GM21619 (cell line): ENCODE data around the gene PPFIA4.
A peak's percentile ranks its signal among the peaks of the same experiment; 100 is the strongest.
"Not testable (repeated sequence)": the region's sequence is repeated elsewhere in the genome, so short reads cannot be mapped to it uniquely, and the experiment has no call there.

Source experiments
- ATAC-seq: cut with Tn5 transposase; IDR thresholded peaks from one replicate; pipeline ENCODE4 v1.9.1; 2021; ENCODE audit not compliant: unreplicated experiment

The PPFIA4 gene

GRCh38 chr1:203026031-203026665, at the start of gene PPFIA4:
Gene PPFIA4 (plus strand): TSS chr1:203026491. CDS start chr1:203039009, 12,518 bp downstream.
- ATAC-seq, result peak; percentile 72

- no peak for ATAC-seq
These were observed 49.7 kb upstream of the PPFIA4 start for GRCh38 chr1:202976633-202977032.

GRCh38 chr1:202979459-202979858, 46.8 kb upstream of the PPFIA4 start:
- ATAC-seq, result no peak

- ATAC-seq, result no peak
These were observed 44.4 kb upstream of the PPFIA4 start for GRCh38 chr1:202981939-202982338.

GRCh38 chr1:202982715-202983430, 43.4 kb upstream of the PPFIA4 start:
- ATAC-seq, result no peak

- ATAC-seq, result not testable (repeated sequence)
These were observed 40.2 kb upstream of the PPFIA4 start for GRCh38 chr1:202986120-202986519.

GRCh38 chr1:202987255-202987654, 39.0 kb upstream of the PPFIA4 start:
- ATAC-seq, result no peak

- ATAC-seq, result no peak
These were observed 38.2 kb upstream of the PPFIA4 start for GRCh38 chr1:202987922-202988583.

- ATAC-seq, result no peak
These were observed 36.4 kb upstream of the PPFIA4 start for GRCh38 chr1:202989879-202990278.

- ATAC-seq, result no peak
These were observed 35.2 kb upstream of the PPFIA4 start for GRCh38 chr1:202991112-202991511.

GRCh38 chr1:202994756-202995155, 31.5 kb upstream of the PPFIA4 start:
- no peak for ATAC-seq

- no peak for ATAC-seq
These were observed 27.2 kb upstream of the PPFIA4 start for GRCh38 chr1:202998836-202999750.

- ATAC-seq, result no peak
These were observed 25.9 kb upstream of the PPFIA4 start for GRCh38 chr1:203000217-203000944.

- no peak for ATAC-seq
These were observed 24.3 kb upstream of the PPFIA4 start for GRCh38 chr1:203001986-203002385.

- ATAC-seq, result no peak
These were observed 23.3 kb upstream of the PPFIA4 start for GRCh38 chr1:203002951-203003350.

- ATAC-seq, result not testable (repeated sequence)
These were observed 20.7 kb upstream of the PPFIA4 start for GRCh38 chr1:203005395-203006142.

GRCh38 chr1:203006948-203007871, 19.1 kb upstream of the PPFIA4 start, which contains the start of gene TMEM183A:
Gene TMEM183A (plus strand): TSS chr1:203007374. CDS start chr1:203007466, 92 bp downstream.
- ATAC-seq, result peak; percentile 87

- ATAC-seq, result no peak
These were observed 17.1 kb upstream of the PPFIA4 start for GRCh38 chr1:203009185-203009584.
